HG03521 (cell line): Measurements from ENCODE around the gene ZNF212.
"Not testable (repeated sequence)": the region's sequence is repeated elsewhere in the genome, so short reads cannot be mapped to it uniquely, and the experiment has no call there.

Experiments
- ATAC-seq: cut with Tn5 transposase; IDR thresholded peaks from one replicate; pipeline ENCODE4 v1.9.1; 2021; ENCODE audit warnings: mild to moderate bottlenecking, moderate library complexity; ENCODE audit not compliant: unreplicated experiment

ZNF212 gene

DNA sequence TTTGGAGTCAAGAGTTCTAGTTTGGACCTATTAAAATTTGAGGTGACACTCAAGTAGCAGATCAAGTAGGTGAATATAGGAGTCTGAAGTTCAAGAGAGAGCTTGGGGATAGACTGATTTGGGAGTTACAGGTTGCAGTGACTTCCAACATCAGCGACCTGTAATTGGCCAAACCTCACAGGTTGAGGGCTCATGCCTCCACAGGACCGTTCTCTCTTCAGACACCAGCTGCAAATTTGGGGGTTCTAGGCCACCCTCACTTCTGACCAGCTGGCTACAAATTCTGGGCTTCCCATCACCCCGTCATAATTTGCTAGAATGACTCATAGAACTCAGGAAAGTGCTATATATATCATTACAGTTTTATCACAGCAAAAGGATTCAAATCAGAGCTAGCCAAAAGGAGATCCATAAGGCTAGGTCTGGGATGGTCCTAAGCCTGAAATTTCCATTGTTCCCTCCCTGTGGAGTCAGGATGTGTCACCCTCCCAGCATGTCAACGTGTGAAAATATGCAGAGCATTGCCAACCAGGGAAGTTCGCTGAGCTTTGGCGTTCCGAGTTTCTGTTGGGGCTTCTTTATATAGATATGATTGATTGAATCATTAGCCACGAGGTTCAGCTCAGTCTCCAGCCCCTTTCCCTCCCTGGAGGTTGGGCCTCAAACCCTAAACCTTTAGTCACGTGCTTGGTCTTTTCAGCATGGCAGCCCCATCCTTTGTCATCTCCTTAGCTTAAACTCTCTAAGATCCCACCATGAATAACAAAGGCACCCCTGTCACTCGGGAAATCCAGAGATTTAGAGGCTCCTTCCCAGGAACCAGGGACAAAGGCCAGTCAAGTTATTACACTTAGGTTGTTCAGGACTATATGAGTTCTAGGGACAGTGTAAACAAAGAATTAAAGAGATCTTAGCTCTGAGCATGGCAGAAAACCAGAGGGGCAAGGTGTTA is 20.7 kb upstream of the ZNF212 start:
- no peak for ATAC-seq

DNA sequence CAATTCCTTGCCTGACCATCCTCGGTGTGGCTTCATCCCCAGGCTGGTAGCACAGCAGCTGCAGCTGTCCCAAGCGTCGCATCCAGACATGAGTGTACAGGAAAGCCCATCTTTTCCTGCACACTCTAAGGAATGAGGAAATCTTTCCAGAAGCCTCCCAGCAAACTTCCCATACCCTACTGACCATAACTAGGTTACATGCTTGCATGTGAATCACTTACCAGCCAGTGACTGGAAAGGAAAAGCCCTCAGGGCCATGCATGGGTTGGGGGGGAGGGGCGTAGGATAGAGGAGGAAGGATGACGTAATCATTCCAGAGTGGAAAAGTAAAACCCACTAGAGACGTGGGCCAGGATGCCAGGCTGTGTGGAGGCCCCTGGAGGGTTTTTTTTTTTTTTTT is 18.9 kb upstream of the ZNF212 start:
- no peak for ATAC-seq

DNA sequence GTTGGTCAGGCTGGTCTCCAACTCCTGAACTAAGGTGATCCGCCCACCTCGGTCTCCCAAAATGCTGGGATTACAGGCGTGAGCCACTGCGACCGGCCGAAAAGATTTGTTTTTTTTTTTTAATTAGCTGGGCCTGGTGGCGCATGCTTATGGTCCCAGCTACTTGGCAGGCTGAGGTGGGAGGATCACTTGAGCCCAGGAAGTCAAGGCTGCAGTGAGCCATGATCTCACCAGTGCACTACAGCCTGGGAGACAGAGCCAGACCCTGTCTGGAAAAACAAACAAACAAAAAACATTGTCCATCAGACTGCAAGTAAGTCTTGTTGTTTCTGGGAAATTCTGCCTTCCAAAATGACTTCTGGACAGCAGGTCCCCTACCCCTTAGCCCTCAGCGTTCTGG is 16.3 kb upstream of the ZNF212 start:
- ATAC-seq: no peak

DNA sequence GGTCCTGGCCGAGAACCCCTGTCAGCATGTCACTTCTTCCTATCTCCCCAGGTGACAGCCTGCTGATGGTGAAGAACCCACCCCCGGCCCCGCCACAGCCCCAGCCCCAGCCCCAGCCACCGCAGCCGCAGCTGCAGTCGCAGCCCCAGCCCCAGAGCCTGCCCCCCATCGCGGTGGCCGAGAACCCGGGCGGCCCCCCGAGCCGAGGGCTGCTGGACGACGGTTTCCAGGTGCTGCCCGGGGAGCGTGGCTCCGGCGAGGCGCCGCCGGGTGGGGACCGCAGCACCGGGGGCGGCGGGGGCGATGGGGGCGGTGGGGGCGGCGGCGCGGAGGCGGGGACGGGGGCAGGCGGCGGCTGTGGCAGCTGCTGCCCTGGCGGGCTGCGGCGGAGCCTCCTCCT is 15.7 kb upstream of the ZNF212 start:
- no peak for ATAC-seq

DNA sequence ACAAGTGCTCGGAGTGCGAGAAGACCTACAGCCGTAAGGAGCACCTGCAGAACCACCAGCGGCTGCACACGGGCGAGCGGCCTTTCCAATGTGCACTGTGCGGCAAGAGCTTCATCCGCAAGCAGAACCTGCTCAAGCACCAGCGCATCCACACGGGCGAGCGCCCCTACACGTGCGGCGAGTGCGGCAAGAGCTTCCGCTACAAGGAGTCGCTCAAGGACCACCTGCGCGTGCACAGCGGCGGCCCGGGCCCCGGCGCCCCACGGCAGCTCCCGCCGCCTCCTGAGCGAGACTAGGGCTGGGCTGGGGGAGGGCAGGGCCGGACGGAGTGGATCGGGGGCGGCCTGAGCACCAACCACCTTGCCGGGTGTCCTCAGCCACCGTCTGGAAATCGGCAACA is 15.1 kb upstream of the ZNF212 start:
- no peak for ATAC-seq

DNA sequence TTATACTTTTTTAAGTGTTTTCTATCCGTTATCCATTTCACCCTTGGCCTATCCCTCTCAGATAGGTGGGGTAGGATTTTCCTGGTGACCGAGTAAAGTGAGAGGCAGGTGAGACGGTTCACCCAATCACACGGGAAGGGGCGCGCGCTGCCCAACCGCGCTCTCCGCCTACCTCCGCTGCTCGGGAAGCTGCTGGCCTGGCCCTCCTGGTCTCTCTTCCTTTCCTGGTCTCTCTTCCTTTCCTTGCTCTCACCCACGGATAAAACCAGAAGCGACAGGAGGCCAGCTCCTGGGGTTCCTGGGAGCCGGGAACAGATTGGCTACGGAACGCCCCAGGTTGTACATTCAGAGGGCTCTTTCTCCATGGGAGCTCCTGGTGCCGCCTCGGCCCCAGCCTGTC is 14.3 kb upstream of the ZNF212 start:
- ATAC-seq: no peak

DNA sequence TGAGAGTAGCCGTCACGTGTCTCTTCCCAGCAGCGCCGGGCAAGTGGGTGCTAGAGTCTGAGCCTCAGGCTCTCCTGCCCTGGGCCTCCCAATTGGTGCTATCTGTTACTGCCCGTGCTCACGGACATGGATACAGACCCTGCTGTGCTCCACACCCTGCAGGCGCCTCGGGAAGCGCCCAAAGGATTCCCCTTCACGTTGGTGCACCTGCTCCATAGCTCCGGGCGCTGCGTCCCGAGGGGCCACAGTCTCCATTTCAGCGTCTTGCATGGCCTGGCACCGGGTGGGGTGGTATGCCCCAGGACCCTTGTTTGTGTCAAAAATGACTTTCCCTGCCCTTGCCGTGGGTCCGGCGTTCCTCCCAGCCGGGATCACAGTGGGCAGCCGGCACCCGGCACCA is 13.8 kb upstream of the ZNF212 start:
- no peak for ATAC-seq

DNA sequence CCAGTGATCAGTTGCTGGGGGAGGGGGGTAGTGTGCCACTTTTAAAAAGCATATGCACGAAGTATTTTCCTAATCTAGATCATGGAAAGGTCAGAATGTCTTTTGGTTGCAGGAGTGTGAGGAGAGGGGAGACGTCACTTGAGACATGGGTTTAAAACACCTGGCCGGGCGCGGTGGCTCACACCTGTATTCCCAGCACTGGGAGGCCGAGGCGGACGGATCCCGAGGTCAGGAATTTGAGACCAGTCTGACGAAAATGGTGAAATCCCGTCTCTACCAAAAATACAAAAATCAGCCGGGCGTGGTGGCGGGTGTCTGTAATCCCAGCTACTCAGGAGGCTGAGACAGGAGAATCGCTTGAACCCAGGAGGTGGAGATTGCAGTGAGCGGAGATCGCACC is 13.1 kb upstream of the ZNF212 start:
- ATAC-seq: not testable (repeated sequence)

DNA sequence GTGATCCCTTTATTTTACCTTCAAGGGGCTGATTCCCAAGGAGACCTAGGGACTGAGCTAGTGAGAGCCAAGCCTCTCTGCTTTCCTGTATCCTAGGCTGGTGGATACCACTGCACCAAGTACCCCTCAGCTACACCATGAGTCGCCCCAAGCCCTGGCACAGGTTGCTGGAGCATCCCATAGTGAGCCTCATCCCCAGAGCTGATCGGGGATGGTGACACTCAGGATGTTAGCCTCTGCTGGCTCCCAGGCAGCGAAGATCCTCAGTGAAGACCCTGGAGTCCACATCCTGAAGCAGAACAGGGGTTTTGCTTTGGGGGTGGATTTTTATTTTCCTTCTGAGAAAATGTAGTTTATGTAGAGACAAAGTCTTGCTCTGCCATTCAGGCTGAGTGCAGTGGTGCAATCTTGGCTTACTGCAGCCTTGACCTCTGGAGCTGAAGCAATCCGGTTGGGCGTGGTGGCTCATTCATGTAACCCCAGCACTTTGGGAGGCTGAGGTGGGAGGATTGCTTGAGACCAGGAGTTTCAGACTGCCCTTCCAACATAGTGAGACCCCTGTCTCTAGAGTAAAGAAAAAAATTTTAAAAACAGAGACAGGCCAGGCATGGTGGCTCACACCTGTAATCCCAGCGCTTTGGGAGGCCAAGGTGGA is 12.5 kb upstream of the ZNF212 start:
- ATAC-seq: no peak

DNA sequence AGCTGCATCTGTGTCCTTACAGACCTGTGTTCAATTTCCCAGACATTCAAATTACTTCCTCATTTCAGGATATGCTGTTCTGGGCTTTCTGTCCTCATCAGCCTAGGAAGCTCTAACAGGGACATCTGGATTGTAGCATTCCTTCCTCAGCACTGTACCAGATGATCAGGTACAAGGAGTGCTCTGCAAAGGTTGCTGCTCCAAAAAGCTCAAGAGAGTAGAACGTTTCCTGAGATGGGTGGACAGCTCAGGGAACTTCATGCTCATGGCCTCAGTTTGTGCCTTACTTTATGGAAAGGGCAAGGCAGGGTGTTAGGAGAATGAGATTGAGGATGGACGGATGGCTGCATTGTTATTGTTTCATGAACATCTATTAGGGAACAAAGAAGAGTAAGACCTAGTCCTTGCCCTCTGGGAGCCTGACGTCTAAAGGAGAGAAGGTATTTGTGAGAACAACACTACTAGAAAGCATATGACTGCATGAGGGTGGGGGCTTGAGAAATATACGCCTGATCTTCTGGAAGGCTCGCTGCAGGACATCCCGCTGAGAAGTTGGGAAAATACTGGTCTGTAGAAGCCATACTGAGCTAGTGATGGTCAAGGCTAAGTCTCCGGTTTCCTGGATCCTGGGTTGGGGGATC is 10.5 kb upstream of the ZNF212 start:
- ATAC-seq: no peak

DNA sequence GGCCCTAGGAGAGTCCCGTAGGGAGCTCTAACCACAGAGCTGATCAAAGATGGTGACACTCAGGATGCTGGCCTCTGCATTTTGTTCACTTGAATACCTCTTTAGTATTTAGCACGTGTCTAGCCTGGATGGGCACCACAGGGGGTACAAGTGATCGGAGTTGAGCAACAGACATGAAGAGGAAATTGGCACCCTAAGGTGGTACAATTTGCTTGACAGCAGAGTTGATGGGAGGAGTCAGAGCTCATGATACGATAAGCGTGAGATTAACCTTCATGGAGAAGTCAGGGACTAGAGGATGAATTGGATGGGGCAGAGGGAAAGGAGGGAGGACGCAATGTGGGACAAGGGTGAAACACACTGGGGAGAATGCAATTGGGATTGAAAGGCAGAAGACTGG is 9.9 kb upstream of the ZNF212 start:
- ATAC-seq: no peak

DNA sequence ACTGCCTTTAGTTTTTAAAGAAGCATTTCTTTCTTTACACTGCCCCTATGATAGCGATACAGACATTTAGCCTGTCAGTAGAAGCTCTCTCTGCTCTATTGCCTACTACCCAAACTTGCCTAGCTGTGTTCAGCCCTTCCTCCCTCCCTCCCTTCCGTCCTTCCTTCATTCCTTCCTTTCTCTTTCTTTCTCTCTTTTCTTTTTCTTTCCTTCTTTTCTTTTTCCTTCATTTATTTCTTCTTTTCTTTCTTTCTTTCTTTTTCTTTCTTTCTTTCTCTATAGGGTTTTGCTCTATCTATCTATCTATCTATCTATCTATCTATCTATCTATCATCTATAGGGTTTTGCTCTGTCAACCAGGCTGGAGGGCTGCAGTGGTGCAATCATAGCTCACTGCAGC is 7.1 kb upstream of the ZNF212 start:
- ATAC-seq: no peak

DNA sequence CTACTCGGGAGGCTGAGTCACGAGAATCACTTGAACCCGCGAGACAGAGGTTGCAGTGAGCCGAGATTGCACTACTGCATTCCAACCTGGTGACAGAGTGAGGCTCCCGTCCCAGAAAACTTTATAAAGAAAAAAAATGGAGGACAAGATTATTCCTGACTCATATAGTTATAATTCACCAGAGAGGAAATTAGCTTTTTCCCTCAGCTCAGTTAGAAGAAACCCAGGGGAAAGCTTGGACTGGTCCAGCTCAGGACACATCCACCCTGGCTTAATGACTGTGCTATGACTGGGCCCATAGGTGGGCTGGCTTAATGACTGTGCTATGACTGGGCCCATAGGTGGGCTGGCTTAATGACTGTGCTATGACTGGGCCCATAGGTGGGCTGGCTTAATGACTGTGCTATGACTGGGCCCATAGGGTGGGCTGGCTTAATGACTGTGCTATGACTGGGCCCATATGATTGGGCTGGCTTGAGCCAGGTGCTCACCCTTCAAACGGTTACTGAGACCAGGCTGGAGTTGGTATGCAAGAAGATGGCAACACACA is 5.7 kb upstream of the ZNF212 start:
- ATAC-seq: not testable (repeated sequence)

DNA sequence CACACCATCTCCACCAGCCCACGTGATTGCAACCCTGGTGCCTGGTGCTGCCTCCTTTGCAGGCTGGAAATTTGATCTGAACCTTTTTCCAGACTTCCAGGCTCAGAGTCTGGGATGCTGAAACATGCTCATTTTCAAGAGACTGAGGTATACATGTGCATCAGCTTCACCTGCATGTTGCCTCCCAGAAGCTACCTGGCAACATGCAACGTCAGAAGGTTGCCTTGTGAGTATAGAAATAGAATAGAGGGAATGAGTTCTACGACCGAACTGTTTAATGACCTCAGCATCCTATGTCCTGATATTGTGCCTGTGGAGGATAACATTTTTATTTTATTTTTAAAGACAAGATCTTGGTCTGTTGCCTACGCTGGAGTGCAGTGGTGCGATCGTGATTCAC is 1.9 kb upstream of the ZNF212 start:
- no peak for ATAC-seq

DNA sequence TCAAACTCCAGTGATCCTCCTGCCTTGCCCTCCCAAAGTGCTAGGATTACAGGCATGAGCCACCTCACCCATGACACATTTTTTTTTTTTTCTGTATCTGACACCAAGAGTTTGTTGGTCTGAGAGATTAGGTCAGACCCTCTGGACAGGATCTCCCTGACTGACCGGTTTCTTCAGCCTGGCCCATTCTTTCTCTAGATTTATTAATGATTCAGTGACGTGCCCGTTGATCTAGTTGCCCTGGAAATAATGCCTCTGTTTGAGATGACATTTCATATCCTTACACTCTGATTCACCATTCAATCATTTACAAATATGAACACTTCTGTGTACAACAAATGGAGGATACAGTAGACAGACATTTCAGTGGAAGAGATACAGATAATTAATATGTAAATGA is 1.4 kb upstream of the ZNF212 start:
- no peak for ATAC-seq

DNA sequence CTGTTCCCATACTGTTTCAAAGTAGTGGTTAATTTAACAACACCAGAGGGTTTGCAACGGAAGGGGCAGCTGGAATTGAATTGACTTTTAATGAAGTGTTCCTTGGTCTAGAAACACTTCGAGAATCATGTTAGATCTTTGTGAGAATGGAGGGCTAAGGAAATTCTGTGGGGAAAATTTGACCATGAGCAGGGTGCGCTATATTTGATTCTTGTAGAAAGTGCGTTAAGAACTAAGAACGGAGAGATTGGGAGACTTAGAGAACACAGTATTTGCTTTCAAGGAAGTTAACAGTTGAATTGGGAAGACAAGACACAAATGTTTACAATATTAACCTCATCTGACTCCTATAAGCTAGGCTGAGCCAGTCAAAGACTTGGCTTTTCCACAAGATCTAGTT is 1.2 kb downstream of the ZNF212 start:
- no peak for ATAC-seq

DNA sequence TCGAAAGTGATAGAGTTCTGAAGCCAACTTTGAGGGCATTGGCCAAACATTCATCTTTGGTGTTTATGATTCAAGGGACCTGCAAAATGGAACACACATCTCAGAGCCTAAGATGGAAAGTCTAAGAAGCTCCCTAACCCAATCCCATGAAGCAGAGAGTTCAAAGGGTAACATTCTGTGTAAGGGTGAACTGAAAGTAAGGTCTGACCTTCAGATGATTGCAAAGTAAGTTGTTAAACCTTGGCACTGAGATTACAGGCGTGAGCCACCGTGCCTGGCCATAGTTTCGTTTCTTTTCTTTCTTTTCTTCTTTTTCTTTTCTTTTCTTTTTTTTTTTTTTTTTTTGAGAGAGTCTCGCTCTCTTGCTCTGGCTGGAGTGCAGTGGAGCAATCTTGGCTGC is 2.2 kb downstream of the ZNF212 start:
- ATAC-seq: no peak

DNA sequence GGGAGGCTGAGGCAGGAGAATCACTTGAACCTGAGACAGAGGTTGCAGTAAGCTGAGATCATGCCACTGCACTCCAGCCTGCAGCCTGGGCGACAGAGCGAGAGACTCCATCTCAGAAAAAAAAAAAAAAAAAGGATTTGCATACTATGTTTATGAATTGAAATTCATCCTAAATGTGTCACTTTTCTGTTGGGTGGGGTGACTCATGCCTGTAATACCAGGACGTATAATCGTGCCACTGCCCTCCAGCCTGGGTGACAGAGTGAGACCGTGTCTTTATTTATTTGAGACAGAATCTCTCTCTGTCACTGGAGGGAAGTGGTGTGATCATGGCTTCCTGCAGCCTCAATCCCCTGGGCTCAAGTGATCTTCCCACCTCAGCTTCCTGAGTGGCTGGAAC is 5.8 kb downstream of the ZNF212 start:
- no peak for ATAC-seq

DNA sequence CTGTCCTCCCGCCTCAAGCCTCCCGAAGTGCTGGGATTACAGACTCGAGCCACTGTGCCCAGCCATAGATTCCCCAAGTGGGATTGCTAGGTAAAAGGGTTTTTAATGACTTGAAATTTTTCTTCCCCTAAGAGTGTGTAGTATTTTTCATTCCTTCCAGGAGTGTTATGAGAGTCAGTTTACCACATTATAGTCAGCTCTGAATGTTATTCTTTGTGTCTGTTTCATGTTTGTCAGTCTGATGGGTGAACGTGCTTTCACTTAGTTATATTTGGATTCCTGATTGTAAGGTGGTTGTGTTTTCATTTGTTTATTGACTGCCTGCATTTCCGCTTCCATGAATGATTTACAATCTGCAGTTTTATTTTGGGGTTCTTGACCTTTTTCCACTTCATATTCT is 6.3 kb downstream of the ZNF212 start:
- ATAC-seq: no peak

DNA sequence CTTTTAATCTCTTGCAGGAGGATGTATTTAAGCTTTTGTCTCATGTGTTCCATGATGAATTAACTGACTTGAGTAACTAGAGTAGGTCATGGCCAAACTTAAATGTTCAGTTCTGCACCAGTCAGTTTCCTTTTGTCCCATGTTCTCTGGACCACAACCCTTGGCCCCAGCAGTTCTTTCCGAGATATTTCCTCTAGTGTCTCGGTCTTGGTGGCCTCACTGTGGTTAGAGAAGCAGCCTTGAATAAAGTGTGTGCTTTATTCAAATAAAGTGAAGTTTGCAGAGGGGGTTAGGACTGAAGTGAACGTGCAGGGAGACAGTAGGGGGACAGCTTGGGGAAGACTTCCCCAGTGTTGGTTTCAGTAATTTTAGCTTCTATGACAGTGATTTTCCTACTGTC is 9.3 kb downstream of the ZNF212 start:
- no peak for ATAC-seq

DNA sequence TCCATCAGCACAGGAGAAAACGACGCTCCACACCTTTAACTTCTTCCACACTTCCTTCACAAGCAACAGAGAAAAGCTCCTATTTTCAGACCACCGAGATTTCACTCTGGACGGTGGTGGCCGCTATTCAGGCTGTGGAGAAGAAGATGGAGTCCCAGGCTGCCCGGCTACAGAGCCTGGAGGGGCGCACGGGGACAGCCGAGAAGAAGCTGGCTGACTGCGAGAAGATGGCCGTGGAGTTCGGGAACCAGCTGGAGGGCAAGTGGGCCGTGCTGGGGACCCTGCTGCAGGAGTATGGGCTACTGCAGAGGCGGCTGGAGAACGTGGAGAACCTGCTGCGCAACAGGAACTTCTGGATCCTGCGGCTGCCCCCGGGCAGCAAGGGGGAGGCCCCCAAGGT is 10.7 kb downstream of the ZNF212 start:
- not testable (repeated sequence) for ATAC-seq

DNA sequence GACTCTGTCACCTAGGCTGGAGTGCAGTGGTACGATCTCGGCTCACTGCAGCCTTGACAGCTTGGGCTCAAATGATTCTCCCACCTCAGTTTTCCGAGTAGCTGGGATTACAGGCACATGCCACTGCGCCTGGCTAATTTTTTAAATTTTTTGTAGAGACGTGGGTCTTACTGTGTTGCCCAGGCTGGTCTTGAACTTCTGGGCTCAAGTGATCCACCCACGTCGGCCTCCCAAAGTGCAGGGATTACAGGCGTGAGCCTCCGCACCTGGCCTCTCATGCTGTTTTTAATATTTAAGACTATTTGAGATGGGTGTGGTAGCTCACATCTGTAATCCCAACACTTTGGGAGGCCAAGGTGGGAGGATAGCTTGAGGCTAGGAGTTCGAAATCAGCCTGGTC is 12.1 kb downstream of the ZNF212 start:
- not testable (repeated sequence) for ATAC-seq
